Esophagus squamous epithelium (tissue), 4 donors: ENCODE results near the gene UNC5B.

Experiments
- CTCF ChIP-seq, 6 experiments: fragments of 450-650 bp in 4 of 6; fragments of 200-600 bp in 2 of 6; sonication (generic) in 2 of 6; IDR thresholded peaks; one replicate each; pipeline ENCODE4 v1.5.1; 2016 to 2019; ENCODE audit warnings: antibody characterized with exemption in 6 of 6, mild to moderate bottlenecking in 4 of 6, moderate library complexity in 4 of 6
- POLR2A ChIP-seq, 4 donors: fragments of 450-650 bp; IDR thresholded peaks; one replicate each; pipeline ENCODE4 v1.6.1; 2017; ENCODE audit warnings: antibody characterized with exemption in 4 of 4, mild to moderate bottlenecking in 4 of 4, moderate library complexity in 3 of 4

DNA sequence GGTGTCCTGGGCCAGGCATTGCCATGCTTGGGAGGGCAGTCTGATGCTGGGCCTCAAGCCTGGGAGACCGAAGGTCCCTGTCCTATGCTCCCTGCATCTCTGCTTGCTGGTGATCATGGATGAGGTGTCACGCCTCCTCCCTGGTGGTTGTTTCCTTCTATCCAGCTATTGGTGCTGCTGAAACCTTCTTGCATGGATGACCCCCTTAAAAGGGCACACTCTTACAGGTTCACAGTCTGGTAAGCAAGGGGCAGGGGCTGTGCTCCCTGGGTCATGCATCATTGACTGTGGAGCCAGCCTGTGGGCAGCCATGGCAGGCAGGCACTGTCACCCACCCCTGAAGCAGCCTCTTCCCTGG is 69.9 kb downstream of the UNC5B start:
- no peak for TF ChIP-seq CTCF (IDR thresholded peaks at IDR 0.05)
- TF ChIP-seq POLR2A (IDR thresholded peaks at IDR 0.05) = no peak
